Hematopoietic multipotent progenitor cell (in vitro differentiated cells): ENCODE measurements around the gene RACK1. TPM values are rescaled to one million over a fixed set of nuclear protein-coding genes. Genes with fewer than 3 reads are reported as not detected.
"Not testable (repeated sequence)": the region's sequence is repeated elsewhere in the genome, so short reads cannot be mapped to it uniquely, and the experiment has no call there.

Experiments used
- DNase-seq, 3 donors: peaks; one replicate each; pipeline ENCODE4 v3.0.0-alpha.2; 2011 to 2015; ENCODE audit warnings: low read depth in 2 of 3, low spot score in 2 of 3
- total RNA-seq: library from RNA; depleted of rRNA; stranded (reverse); fragments of >200 nt; gene quantifications from one replicate; pipeline ENCODE4 v1.2.3, GENCODE V29; 2012

RACK1 gene
- total RNA-seq, 1 donor = 17,192 TPM

- DNase-seq = peak in 2 of 3 donors; percentile 67 to 71
These were observed 26.4 kb downstream of the RACK1 start for GRCh38 chr5:181217111-181217802.

GRCh38 chr5:181215997-181216989 lies 27.4 kb downstream of the RACK1 start:
- DNase-seq = peak in 1 of 3 donors; percentile 21

- DNase-seq = not testable (repeated sequence)
These were observed 29.5 kb downstream of the RACK1 start for GRCh38 chr5:181214249-181214648.

- DNase-seq = no peak
These were observed 30.8 kb downstream of the RACK1 start for GRCh38 chr5:181212934-181213333.

GRCh38 chr5:181212080-181212479 lies 31.6 kb downstream of the RACK1 start:
- DNase-seq = no peak

- DNase-seq = no peak
These were observed 32.5 kb downstream of the RACK1 start for GRCh38 chr5:181211208-181211607.

GRCh38 chr5:181210698-181211097 lies 33.0 kb downstream of the RACK1 start:
- DNase-seq = not testable (repeated sequence)

- not testable (repeated sequence) for DNase-seq
These were observed 33.6 kb downstream of the RACK1 start for GRCh38 chr5:181210148-181210547.

- not testable (repeated sequence) for DNase-seq
These were observed 34.7 kb downstream of the RACK1 start for GRCh38 chr5:181209006-181209405.

- DNase-seq = no peak
These were observed 35.8 kb downstream of the RACK1 start for GRCh38 chr5:181207960-181208253.

- peak in 2 of 3 donors; percentile 71 to 88 for DNase-seq
These were observed 36.3 kb downstream of the RACK1 start for GRCh38 chr5:181207214-181207959.

GRCh38 chr5:181205761-181206649 lies 37.7 kb downstream of the RACK1 start:
- DNase-seq = peak in 1 of 3 donors; percentile 34

- DNase-seq = no peak
These were observed 38.6 kb downstream of the RACK1 start, which contains the start of gene TRIM7 for GRCh38 chr5:181204826-181205760. Gene TRIM7, minus strand, starts transcription at chr5:181205196. Its CDS starts 86 bp downstream, at chr5:181205110.

GRCh38 chr5:181204113-181204825 lies 39.4 kb downstream of the RACK1 start:
- DNase-seq = peak in 1 of 3 donors; percentile 37

GRCh38 chr5:181203777-181204112 lies 40.0 kb downstream of the RACK1 start:
- DNase-seq = no peak

- no peak for DNase-seq
These were observed 40.5 kb downstream of the RACK1 start for GRCh38 chr5:181203093-181203711.

GRCh38 chr5:181200816-181201215 lies 42.9 kb downstream of the RACK1 start:
- DNase-seq = no peak
